Measurements from ENCODE around the gene P3H1.
"Not testable (repeated sequence)": the region's sequence is repeated elsewhere in the genome, so short reads cannot be mapped to it uniquely, and the experiment has no call there.

Gene P3H1

DNA sequence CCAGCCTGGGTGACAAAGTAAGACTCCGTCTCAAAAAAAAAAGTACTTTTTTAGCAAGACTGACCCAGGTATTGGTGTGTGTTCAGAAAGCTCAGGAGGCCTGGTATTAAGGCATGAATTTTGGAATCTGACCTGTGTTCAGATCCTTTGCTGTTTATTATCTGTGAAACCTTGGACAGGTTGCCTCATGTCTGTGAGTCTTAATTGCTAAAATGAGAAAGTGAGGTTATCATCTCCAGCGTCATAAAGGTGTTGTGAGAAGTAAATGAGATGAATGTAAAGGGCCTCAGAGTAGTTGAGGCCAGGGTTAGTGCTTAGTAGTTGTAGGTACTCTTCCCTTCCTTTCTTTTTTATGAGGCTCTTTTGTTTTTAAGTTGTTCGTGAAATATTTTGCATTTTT is 3.0 kb upstream of the P3H1 start:
- no peak for DNase-seq

DNA sequence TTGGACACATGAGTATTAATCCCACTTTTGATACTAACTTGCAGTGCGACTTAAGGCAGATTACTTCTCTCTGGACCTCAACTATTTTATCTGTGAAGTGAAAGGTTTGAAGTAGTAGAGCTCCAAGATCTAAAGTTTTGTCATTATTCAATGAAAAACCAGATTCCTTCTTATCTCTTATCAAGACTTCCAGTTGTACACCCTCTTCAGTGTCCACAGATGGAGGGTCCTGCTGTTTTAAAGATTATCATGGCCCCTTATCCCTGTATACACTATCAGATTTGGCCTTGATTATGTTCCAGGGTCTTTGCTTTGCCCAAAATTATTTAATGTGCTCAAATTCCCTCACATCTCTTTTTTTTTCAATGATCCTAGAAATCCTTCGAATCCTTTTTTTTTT is 1.3 kb upstream of the P3H1 start:
- no peak for DNase-seq

DNA sequence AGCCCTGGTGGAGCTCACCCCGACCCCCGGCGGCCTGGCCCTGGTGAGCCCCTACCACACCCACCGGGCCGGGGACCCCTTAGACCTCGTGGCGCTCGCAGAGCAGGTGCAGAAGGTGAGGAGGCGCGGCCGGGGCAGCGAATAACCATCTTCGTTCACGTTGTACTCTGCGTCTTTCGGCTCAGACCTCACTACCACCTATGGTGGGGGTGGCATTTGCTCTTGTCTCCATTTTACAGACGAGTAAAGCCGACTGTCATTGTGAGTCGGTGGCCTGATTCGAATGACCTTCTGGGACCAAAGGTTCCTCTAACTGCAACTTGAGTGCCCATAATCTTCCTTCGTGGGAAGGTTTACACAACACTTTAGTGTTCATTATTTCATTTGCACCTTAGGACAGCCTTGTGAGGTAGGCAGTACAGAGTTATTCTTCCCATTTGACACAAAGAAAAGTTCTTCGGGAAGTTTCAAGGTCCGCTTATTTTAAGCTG is 727 bp upstream of the P3H1 start:
- DNase-seq, result no peak

DNA sequence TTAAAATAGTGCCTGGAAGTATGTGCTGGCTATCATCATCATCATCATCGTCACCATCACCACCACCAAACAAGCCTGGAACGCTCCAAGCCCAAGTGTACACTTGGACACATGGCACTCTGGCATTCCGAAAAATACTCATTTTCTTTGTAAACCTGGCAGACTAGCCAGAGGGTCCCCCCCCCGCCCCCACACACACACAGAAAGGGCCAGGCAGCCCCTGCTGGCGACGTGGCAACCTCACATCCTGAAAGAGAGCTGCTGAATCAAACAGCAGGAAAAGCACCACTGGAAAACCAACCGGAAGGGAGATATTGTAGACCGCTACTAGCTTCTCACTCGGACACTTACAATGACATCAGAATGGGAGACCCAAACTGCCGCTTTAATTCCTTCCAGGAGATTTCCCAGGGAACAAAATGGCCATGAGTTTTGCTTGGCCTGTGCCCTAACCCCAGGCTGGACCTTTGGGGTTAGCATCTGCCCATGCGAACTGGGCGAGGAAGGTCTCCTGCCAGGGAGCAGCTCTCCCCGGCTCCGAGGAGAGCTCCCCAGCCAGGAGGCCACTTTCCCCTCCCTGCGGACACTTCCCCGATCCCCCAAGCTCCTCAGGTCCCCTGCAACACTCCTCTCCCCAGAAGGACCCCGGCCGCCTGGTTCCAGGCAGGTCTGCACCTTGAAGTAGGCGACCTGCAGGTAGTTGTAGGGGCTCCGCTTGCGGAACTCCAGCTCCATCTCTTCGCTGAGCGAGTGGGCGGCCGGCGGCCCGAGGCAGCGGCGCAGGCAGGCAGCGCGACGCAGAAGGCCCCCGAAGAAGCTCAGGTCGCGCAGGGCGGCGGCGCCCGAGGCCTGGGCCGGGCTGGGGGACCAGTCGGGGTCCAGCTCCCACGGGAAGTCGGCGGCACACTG is 742 bp downstream of the P3H1 start:
- DNase-seq, result peak in 1 of 2 experiments; percentile 29

DNA sequence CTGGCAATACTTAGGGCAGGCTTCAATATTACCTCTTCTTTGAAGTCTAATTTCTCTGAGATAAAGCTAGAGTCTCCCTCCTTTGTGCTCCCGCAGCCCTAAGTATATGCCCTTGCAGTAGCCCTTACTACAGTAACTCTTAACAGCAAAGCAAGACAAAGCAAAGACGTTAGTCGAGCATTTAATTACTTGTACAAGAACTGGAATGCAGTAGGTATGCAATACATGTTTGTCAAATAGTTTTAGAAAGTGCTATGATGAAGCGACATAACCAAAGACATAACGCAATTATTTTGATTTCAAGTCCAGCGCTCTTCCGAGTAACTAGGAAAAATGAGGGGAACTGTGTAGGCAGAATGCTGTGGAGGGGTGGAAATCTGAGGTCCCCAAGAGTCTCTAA is 1.6 kb downstream of the P3H1 start:
- DNase-seq, result no peak

DNA sequence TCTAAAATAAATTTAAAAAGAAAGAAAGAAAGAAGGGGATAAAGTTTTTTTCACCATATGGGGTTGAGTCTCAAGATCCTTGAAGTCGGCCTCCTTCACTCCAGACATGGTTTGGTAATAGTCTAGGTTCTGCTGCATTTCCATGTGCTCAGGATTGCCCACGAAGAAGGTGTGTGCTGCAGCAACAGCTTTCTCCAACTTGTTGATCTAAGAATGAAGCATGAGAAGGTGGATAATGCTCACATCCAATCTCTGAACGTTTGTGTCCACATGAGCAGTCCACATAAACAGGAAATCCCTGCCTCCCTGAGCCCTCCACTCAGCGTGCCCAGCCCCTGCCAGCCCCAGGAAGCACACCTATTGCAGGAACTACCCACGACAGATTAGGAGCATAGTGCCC is 4.6 kb downstream of the P3H1 start:
- no peak for DNase-seq

DNA sequence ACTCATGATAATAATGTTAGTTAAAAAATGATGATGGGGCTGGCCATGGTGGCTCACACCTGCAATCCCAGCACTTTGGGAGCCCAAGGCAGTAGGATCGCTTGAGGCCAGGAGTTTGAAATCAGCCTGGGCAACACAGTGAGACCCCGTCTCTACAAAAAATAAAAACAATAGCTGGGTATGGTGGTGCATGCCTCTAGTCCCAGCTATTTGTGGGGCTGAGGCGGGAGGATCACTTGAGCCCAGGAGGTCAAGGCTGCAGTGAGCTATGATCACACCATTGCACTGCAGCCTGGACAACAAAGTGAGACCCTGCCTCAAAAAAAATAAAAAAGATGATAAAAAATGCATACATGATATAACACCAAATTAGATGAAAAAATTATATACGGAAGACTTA is 5.3 kb downstream of the P3H1 start:
- no peak for DNase-seq

DNA sequence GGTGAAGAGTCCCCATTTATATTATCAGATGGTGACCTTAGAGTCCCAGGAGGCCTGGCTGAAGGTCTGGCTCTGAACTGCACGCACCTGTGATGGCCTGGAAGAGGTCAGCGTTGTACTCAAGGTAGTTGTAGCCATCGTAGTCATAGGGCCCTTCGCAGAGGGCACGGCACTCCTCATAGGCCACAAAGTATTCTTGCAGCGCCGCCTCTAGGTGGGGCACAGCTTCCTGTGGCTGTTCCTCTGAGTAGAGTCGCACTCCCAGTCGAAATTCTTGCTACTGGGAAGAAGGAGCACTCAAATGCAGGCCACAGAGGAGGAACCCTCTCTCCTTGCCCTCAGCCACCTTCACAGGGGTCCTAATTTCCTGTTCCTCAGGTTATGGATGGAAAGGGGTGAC is 7.7 kb downstream of the P3H1 start:
- DNase-seq, result no peak

DNA sequence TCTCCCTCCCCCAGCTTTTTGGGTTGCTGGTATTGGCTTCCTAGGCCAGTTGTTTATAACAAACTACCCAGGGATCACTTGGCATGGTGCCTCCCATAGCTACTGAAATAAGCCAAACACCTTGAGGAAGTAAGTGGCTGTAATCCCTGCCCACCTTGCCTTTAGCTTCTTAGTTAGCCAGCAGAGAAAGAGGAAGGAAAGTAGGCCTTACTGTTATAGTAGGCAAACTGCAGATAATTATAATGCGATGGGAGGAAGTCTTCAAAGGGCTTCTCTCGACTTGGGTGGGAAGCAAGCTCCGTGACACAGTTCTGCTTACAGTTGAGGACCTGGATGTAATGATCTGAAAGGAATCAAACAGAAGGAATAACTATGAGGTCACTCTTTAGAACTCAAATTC is 8.2 kb downstream of the P3H1 start:
- DNase-seq, result no peak

DNA sequence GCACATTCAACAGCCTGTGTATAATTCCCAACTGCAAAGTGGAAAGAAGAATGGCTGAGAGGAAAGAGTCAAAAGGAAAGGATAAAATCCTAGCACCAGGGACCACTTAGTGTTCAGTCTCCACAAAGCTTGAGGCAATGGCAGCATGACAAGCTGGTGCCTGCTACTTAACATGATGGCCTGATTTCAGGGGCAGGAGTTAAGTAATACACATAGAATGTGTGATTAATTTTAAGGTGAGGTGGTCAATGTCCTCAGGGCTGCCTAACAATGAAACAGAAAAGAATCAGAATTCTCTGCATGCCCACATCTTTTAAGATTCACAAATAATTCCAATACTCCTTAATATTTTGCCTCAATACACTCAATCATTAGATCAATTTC is 8.9 kb downstream of the P3H1 start:
- DNase-seq, result no peak

DNA sequence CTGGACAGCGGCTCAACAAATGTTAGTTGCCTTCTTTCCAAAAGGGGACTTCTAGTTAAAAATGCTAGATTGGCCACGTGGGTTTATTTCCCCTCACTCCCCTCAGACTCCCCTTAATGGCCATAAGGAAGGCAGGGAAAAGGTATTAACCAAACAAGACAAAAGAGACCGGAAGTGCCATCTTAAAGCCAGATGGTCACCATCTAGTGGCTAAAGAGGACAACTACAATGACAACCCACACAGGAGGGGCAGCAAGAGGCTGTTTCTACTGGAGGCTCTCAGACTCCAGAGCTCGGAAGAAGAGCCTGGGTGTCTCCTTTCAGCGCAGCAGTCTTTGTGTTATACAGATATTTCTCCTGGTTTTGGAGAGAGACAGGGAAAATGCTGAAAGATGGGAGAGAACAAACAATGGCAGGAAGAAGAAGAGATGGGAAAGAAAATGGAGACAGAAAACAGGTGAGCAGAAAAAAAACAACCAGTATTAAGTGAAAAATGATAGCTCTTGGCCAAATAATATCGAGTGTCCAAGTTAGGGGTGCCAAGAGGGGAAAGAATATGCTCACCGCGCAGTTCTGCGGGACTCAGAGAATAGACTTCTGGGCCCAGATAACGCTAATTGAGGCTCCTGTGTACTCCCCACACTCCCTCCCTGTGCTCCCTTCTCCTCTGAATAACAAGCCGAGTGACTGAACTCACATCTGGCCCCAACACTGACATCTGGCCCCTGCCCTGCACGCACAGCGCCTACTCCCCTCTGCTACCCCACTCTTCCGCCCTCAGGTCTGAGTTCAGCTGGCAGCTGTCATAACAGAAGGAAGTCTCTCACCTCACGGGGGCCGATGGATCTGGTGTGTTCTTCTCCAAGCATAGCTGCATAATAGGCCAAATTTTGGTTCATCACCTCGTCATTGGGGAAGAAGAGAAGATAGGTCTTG is 9.6 kb downstream of the P3H1 start:
- DNase-seq, result peak in 1 of 2 experiments; percentile 4

DNA sequence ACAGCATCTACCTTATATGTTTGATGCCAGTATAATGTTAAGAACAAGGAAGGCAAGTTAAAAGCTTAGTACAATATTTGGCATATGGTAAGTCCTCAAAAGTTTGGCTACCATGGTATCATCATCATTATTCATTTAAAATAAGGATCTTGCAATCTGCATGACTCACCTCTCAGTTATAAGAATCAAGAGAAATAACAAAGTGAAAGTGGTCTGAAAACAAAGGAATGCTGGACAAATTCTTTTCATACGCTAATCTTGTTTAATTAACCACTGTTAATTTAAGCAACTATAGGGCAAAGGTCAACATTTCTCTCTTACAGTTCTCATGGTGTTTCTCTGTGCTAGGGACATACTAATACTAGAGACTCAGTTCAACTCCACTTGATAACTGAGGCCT is 13.8 kb downstream of the P3H1 start:
- no peak for DNase-seq

DNA sequence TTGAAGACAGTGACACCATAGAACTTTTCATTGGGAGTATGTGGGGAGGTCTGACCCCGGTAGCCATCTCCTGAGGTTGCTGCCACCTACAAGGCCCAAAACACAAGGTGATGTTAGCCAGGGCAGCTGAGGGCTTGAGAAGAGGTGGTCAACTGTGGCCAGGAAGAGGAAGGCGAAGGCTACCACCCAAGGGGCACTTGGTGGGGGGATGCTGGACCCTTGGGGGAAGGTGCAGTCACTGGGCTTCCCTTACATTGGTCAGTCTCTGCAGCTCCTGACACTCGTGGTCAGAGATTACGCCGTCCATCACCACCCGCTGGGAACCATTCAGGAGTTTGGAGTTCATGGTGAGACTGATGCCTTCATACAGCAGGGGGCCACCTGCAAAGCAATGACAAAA is 14.5 kb downstream of the P3H1 start:
- no peak for DNase-seq

DNA sequence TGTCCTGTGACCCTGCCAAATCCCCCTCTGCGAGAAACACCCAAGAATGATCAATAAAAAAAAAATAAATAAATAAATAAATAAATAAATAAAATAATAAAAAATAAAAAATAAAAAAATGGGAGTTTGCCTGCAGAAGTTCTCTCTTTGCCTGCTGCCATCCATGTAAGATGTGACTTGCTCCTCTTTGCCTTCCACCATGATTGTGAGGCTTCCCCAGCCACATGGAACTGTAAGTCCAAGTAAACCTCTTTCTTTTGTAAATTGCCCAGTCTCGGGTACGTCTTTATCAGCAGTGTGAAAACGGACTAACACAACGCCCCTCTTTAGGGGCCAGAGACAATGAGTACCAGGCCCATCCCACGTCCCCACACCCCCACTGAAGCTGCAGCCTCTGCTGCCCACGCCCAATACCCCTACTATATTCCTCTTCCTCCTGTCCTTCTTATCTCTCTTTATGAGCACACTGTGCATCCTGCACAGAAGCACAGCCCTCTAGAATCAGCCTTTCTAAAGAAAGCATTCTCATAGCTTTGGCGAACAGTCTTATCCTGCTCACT is 15.2 kb downstream of the P3H1 start:
- not testable (repeated sequence) for DNase-seq

DNA sequence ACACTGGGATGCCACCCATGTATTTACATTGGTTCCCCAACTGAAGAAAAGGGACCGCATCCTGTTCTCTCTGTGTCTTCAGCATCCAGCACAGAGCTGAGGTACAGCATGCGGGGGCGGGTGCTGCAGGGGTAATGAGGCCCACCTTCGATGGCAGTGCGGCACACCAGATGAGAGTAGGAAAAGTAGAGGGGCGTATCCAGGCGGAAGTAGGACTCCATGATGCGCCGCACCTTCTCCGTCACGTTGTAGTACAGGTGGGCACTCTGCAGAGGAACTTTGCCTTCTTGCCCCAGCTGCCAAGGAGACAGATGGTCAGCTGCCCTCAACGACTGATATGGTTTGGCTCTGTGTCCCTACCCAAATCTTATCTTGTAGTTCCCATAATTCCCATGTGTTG is 16.8 kb downstream of the P3H1 start:
- no peak for DNase-seq

DNA sequence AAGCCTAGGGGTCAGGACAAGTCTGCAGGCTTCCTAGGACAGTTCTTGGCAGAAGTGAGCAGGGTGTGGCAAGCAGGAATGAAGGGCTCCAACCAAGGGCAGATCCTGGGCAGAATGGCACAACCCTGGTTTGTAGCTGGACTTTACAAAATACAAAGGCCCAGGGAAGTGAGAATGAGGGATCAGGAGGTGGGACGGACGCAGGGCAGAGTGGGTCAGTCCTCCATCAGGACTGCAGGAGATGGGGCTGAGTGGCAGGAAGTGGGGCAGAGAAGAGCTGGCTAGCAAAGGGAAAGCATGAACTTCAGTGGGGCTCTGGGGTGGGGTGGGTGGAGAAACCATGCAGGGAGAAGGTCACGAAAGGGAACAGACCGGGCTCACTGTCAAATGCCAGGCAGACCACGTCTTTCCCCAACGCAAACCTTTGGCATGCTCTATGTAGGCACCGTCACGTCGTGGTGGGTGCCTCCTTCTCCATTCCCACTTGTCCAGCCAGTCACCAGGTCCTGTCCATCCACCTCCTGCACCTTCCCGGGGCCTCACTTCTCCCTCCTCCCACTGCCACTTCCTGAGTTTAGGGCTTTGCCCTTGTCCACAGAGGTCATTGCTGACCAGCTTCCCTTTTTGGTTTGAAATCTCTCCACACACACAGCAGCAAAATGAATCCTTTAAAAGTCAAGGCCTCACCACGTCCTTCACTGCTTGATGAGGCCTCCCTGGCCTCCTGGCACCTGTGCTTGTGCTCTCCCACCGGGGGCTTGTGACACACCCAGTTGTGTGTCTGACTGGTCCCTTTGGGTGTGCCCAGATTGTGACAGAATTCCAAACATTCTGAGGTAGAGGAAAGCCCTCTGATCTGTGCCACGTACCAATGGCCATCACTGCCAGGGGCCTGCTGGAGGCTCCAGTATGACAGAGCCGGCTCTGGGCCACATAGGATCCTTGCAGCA is 18.1 kb downstream of the P3H1 start:
- no peak for DNase-seq

DNA sequence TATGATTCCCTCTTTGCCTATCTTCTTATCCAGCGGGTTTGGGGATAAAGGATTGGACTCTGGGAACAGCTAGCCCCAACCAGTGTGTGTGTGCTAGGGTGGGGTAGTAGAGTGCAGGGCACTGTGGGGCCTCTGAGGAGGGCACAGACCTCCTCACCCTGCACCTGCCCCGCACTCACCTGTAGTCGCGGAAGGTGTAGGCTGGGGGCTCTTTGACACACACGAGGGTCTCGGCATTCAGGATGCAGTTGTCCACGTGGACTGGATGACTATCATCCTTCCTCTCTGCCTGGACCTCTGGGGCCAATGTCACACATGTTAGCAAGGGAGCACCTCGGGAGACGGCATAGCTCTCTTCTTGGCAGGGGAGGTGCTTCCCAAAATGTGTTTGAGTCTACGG is 18.8 kb downstream of the P3H1 start:
- no peak for DNase-seq

DNA sequence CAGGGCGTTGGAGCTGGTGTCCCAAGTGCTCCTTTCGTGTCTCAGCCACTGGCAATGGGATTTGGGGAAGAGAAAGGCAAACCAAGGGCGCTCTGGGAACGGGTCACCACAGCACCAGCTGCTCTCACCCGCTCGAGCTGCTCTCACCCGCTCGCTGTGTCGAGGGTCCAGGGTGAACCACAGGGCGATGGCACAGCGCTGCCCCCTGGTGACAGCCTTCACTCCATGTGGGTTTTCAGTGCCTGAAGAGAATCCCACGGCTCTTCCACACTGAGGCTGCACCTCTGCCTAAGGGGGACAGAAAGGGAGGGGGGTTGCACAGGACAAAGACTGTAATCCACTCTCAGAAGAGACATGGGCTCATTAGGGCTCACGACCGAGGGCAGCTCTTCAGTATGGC is 19.7 kb downstream of the P3H1 start:
- peak in 1 of 2 experiments; percentile 1 for DNase-seq

DNA sequence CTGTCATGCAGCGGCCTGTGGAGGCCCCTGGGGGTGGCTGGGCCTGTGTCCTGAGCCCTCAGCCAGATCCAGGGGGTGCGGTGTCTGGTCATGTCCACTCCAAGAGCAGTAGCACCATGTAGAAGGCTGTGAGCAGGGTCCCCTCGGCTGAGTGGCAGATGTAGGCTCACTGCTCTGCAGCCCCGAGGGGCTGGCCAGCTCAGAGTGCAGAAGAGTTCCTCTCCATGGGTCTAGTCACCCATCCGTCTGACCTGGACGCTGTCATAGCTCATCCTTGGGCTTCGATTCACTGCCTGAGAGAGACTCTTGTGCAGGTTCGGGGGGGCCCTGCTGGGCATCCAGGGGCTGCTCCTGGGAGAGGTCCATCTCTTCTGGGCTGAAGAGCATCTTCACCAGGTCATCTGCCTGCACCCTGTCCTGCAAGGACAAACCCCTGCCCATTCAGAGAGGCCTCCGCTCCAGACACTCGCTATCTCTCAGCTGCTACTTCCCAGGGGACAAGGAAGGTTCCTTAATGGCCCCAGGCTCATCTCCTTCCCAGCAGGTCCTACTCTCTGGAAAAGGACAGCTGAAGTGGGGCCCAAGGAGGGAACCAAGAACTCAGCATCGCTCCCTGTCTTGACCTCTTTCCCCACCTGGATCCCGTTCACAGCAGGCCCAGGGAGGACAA is 20.3 kb downstream of the P3H1 start:
- DNase-seq, result no peak

DNA sequence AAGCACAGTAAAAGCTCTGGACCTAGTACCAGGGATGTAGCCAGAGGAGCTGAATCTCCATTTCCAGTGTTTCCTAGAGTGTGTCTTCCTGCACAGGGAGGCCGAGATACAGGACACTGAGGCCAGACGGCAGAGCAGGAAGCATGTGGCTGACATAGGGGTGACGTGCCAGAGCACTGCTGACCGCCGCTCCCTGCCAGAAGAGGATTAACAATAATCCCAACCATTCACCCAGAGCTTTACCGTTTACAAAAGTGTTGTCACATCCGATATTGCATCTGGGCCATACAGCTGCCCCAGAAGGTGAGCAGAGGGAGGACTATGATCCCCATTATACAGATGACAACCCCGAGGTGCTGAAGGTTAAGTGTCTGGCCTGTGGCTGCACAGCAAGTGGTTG is 21.0 kb downstream of the P3H1 start:
- DNase-seq, result no peak

DNA sequence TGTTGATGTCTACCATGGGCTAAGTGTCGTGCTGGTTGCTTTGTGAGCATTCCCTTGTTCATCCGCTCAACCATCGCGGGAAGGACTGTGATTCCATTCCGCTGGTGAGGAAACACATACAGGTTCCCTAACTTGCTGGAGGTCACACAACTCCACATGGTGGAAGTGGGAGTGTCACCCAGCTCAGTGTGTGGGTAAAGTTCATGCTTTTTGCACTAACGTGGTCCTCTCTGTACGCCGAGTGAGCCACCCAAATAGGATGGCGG is 22.7 kb downstream of the P3H1 start:
- DNase-seq, result no peak

Data from NCI-H187 (cell line).